ENCODE data around the gene FAM83E. TPM values are rescaled to one million over a fixed set of nuclear protein-coding genes. Genes with fewer than 3 reads are reported as not detected.
"Not testable (repeated sequence)": the region's sequence is repeated elsewhere in the genome, so short reads cannot be mapped to it uniquely, and the experiment has no call there.

FAM83E gene
- total RNA-seq, 1 experiment from 2014 or later, result 1.6 TPM

- DNase-seq (ENCODE audit: low read depth), result no peak
Observed at GRCh38 chr19:48641850-48642249, 27.0 kb upstream of the FAM83E start.

- no peak for DNase-seq (ENCODE audit: low read depth)
Observed at GRCh38 chr19:48639483-48640375, 24.9 kb upstream of the FAM83E start.

GRCh38 chr19:48638831-48639381 is 24.0 kb upstream of the FAM83E start:
- DNase-seq (ENCODE audit: low read depth), result no peak

GRCh38 chr19:48637948-48638830 is 23.3 kb upstream of the FAM83E start:
- DNase-seq (ENCODE audit: low read depth), result peak; percentile 94

GRCh38 chr19:48637449-48637947 is 22.6 kb upstream of the FAM83E start:
- DNase-seq (ENCODE audit: low read depth), result peak; percentile 100

GRCh38 chr19:48636859-48637448 is 22.1 kb upstream of the FAM83E start, which contains the start of gene DBP:
Gene DBP (minus strand): TSS chr19:48637379. CDS start chr19:48636994, 385 bp downstream.
- peak; percentile 58 for DNase-seq (ENCODE audit: low read depth)

GRCh38 chr19:48635966-48636858 is 21.3 kb upstream of the FAM83E start:
- no peak for DNase-seq (ENCODE audit: low read depth)

- DNase-seq (ENCODE audit: low read depth), result peak; percentile 44
Observed at GRCh38 chr19:48635263-48635965, 20.5 kb upstream of the FAM83E start.

- peak; percentile 97 for DNase-seq (ENCODE audit: low read depth)
Observed at GRCh38 chr19:48634424-48635262, 19.8 kb upstream of the FAM83E start.

GRCh38 chr19:48634036-48634342 is 19.1 kb upstream of the FAM83E start:
- DNase-seq (ENCODE audit: low read depth), result no peak

- no peak for DNase-seq (ENCODE audit: low read depth)
Observed at GRCh38 chr19:48633148-48634035, 18.5 kb upstream of the FAM83E start.

- peak; percentile 76 for DNase-seq (ENCODE audit: low read depth)
Observed at GRCh38 chr19:48632692-48633147, 17.8 kb upstream of the FAM83E start.

GRCh38 chr19:48632286-48632685 is 17.4 kb upstream of the FAM83E start:
- DNase-seq (ENCODE audit: low read depth), result not testable (repeated sequence)

GRCh38 chr19:48631225-48631624 is 16.3 kb upstream of the FAM83E start:
- no peak for DNase-seq (ENCODE audit: low read depth)

GRCh38 chr19:48630296-48631063 is 15.6 kb upstream of the FAM83E start:
- DNase-seq (ENCODE audit: low read depth), result peak; percentile 53

GRCh38 chr19:48629599-48630295 is 14.9 kb upstream of the FAM83E start:
- no peak for DNase-seq (ENCODE audit: low read depth)

GRCh38 chr19:48629297-48629598 is 14.4 kb upstream of the FAM83E start:
- no peak for DNase-seq (ENCODE audit: low read depth)
